OCI-LY1 (cell line): ENCODE measurements around the gene NLE1.

ENCODE experiments used
- H2AFZ ChIP-seq: fragments of 200-600 bp; sonication (generic), shearing (Covaris generic); 2 replicates; pipeline ENCODE4 v1.6.0; 2014; ENCODE audit warnings: antibody characterized with exemption, mild to moderate bottlenecking, low read length
- H3F3A ChIP-seq: fragments of 200-600 bp; sonication (generic), shearing (Covaris generic); 2 replicates; pipeline ENCODE4 v1.6.0; 2014; ENCODE audit warnings: mild to moderate bottlenecking, antibody characterized with exemption, low read length, moderate library complexity; ENCODE audit not compliant: insufficient read depth
- H3K27ac ChIP-seq: fragments of 200-600 bp; sonication (generic); 2 replicates; pipeline ENCODE4 v1.5.1; 2014; ENCODE audit warnings: low read length, mixed run types, mild to moderate bottlenecking, low read depth; ENCODE audit not compliant: poor library complexity, severe bottlenecking
- H3K27me3 ChIP-seq: fragments of 200-600 bp; sonication (generic); 2 replicates; pipeline ENCODE4 v1.6.0; 2014; ENCODE audit warnings: antibody characterized with exemption, mild to moderate bottlenecking, low read length, moderate library complexity; ENCODE audit not compliant: insufficient read depth
- H3K36me3 ChIP-seq: fragments of 200-600 bp; sonication (generic); 2 replicates; pipeline ENCODE4 v1.6.1; 2014; ENCODE audit warnings: mild to moderate bottlenecking, antibody characterized with exemption, low read length, moderate library complexity, mixed read lengths; ENCODE audit not compliant: insufficient read depth
- H3K4me1 ChIP-seq: fragments of 200-600 bp; sonication (generic); 2 replicates; pipeline ENCODE4 v1.5.1; 2014; ENCODE audit warnings: mild to moderate bottlenecking, low read length, moderate library complexity; ENCODE audit not compliant: insufficient read depth, severe bottlenecking
- H3K4me2 ChIP-seq: fragments of 200-600 bp; sonication (generic), shearing (Covaris generic); 2 replicates; pipeline ENCODE4 v1.6.1; 2014; ENCODE audit warnings: low read length
- H3K4me3 ChIP-seq: fragments of 200-600 bp; sonication (generic); 2 replicates; pipeline ENCODE4 v1.5.1; 2014; ENCODE audit warnings: low read length, low read depth, mild to moderate bottlenecking, mixed read lengths; ENCODE audit not compliant: poor library complexity, severe bottlenecking
- H3K79me2 ChIP-seq: fragments of 200-600 bp; shearing (Covaris generic); 2 replicates; pipeline ENCODE4 v1.6.1; 2016; ENCODE audit warnings: mixed run types, low read length, mixed read lengths; ENCODE audit not compliant: insufficient read depth
- H3K9ac ChIP-seq: fragments of 200-600 bp; sonication (generic), shearing (Covaris generic); 2 replicates; pipeline ENCODE4 v1.6.1; 2014; ENCODE audit warnings: mild to moderate bottlenecking, low read length, mixed read lengths
- H3K9me2 ChIP-seq: fragments of 200-600 bp; sonication (generic), shearing (Covaris generic); 2 replicates; pipeline ENCODE4 v1.6.1; 2014; ENCODE audit warnings: low read depth, mild to moderate bottlenecking, low read length, mixed read lengths
- H3K9me3 ChIP-seq: fragments of 200-600 bp; shearing (Covaris generic); 2 replicates; pipeline ENCODE4 v1.6.1; 2014; ENCODE audit warnings: low read length, mixed read lengths
- H4K20me1 ChIP-seq: fragments of 200-600 bp; sonication (generic), shearing (Covaris generic); 2 replicates; pipeline ENCODE4 v1.6.0; 2016; ENCODE audit warnings: mild to moderate bottlenecking, low read length; ENCODE audit not compliant: insufficient read depth
- EZH2 ChIP-seq: fragments of 200-600 bp; sonication (generic), shearing (Covaris generic); IDR thresholded peaks from 2 replicates; pipeline ENCODE4 v1.8.0; 2017; ENCODE audit warnings: borderline replicate concordance, mixed run types, mild to moderate bottlenecking, antibody characterized with exemption, low read length, moderate library complexity, mixed read lengths
- TF ChIP-seq, protein P1 (sequence below): fragments of 200-600 bp; sonication (generic), shearing (Covaris generic); IDR thresholded peaks from 2 replicates; pipeline ENCODE4 v1.5.1; 2017; ENCODE audit warnings: mild to moderate bottlenecking, antibody characterized with exemption, low read length, moderate library complexity, mixed read lengths

The NLE1 gene

DNA sequence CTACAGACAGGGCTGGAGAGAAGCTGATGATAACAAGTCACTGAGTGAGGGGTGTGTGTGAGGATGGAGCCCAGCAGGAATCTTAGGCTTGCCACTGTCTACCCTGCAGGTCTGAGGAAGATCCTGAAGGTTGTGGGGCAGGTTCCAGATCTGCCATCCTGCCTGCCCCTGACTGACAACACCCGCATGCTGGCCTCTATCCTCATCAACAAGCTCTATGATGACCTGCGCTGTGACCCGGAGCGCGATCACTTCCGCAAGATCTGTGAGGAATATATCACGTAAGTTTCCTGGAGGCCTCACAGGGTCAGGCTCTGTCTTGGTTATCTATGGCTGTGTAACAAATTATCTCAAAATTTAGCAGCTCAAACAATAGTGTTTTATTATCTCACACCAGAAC, 21.8 kb upstream of the NLE1 start:
- H3K9me3 ChIP-seq, result no peaks in the 10 kb centered on the region
- no peaks in the 10 kb centered on the region for H3K36me3 ChIP-seq
- H3K4me1 ChIP-seq, result no peaks in the 10 kb centered on the region
- no peak overlapping the region for H3K27ac ChIP-seq
- TF ChIP-seq, protein P1, sequence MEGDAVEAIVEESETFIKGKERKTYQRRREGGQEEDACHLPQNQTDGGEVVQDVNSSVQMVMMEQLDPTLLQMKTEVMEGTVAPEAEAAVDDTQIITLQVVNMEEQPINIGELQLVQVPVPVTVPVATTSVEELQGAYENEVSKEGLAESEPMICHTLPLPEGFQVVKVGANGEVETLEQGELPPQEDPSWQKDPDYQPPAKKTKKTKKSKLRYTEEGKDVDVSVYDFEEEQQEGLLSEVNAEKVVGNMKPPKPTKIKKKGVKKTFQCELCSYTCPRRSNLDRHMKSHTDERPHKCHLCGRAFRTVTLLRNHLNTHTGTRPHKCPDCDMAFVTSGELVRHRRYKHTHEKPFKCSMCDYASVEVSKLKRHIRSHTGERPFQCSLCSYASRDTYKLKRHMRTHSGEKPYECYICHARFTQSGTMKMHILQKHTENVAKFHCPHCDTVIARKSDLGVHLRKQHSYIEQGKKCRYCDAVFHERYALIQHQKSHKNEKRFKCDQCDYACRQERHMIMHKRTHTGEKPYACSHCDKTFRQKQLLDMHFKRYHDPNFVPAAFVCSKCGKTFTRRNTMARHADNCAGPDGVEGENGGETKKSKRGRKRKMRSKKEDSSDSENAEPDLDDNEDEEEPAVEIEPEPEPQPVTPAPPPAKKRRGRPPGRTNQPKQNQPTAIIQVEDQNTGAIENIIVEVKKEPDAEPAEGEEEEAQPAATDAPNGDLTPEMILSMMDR, result no peak
- no peak for TF ChIP-seq EZH2
- H3K4me2 ChIP-seq, result no peak overlapping the region
- no peak overlapping the region for H3K4me3 ChIP-seq
- no peak overlapping the region for H3K9ac ChIP-seq
- no peak overlapping the region for H2AFZ ChIP-seq
- H3K27me3 ChIP-seq, result peaks cover 4% of the 10 kb centered on the region; the same call in 1 of the 2 replicates
- no peaks in the 10 kb centered on the region for H4K20me1 ChIP-seq
- H3K79me2 ChIP-seq, result no peaks in the 10 kb centered on the region
- no peaks in the 10 kb centered on the region for H3K9me2 ChIP-seq
- no peaks in the 10 kb centered on the region for H3F3A ChIP-seq

DNA sequence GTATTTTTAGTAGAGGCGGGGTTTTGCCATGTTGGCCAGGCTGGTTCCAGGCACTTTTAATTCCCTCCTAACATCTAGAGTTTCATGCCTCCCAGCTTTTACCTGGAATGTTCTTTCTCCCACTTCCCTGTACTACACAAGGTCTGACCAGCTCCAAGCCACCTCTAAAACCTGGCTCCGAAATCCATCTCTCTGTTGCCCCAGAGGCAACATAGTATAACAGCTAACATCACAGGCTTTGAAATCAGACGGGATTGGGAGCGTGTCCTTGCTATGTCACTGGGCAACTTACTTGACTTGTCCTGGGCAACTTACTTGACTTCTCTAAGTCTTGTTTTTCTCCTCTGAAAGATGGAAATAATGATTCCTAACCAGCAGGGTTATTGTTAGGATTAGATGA, 20.7 kb upstream of the NLE1 start:
- Histone ChIP-seq H3K9ac (no peak overlapping the region), H3K9me2 (no peaks in the 10 kb centered on the region), H3K27me3 (peaks cover 4% of the 10 kb centered on the region; the same call in 1 of the 2 replicates), H3K79me2 (no peaks in the 10 kb centered on the region), H3K4me3 (no peak overlapping the region), H3K9me3 (no peaks in the 10 kb centered on the region), H2AFZ (no peak overlapping the region), H3K4me1 (no peaks in the 10 kb centered on the region), H3K36me3 (no peaks in the 10 kb centered on the region), H3K4me2 (no peak overlapping the region), H4K20me1 (no peaks in the 10 kb centered on the region), H3F3A (no peaks in the 10 kb centered on the region), H3K27ac (no peak overlapping the region)
- TF ChIP-seq, protein P1, result no peak
- no peak for TF ChIP-seq EZH2

DNA sequence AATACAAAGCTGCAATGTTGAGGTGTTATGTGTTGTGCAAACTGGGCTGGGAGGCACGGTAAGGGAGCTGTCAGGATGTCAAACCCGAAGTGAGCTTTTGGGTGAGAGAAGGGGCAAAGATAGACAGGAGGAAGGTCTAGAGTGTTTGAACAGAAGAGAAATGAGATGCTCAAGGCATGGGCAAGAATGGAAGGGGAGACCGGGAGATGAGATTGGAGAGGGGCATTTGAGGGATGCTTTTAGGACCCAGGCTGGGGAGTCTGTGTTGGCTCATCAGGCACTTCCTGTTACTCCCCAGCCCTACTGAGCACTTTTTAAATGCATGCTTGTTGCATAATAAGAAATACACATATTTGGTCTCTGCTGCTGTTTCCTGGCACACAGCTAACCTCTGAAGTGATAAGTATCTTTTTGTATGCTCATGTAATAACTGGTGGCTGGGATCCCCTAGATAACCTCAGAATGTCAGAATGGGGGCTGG, 19.2 kb upstream of the NLE1 start:
- no peak overlapping the region for H3K27ac ChIP-seq
- H3K4me3 ChIP-seq, result no peak overlapping the region
- H3K36me3 ChIP-seq, result no peaks in the 10 kb centered on the region
- no peaks in the 10 kb centered on the region for H3K79me2 ChIP-seq
- no peaks in the 10 kb centered on the region for H3F3A ChIP-seq
- no peaks in the 10 kb centered on the region for H4K20me1 ChIP-seq
- H3K4me1 ChIP-seq, result no peaks in the 10 kb centered on the region
- no peaks in the 10 kb centered on the region for H3K9me2 ChIP-seq
- H3K27me3 ChIP-seq, result peaks cover 4% of the 10 kb centered on the region; the same call in 1 of the 2 replicates
- no peak overlapping the region for H3K4me2 ChIP-seq
- no peak for TF ChIP-seq EZH2
- TF ChIP-seq, protein P1, result no peak
- no peak overlapping the region for H2AFZ ChIP-seq
- no peak overlapping the region for H3K9ac ChIP-seq
- H3K9me3 ChIP-seq, result no peaks in the 10 kb centered on the region
